ENCODE results near the gene TFB2M. TPM values are rescaled to one million over a fixed set of nuclear protein-coding genes. Genes with fewer than 3 reads are reported as not detected.

Gene TFB2M
- total RNA-seq, 1 experiment from 2014 or later = 27.7 TPM

- Histone ChIP-seq H4K8ac (replicated peaks; ENCODE audit: insufficient read length, low read depth, low read length) (no peak overlapping the region), H2BK20ac (ENCODE audit: low read depth, low read length, poor library complexity, severe bottlenecking) (no peak overlapping the region), H3K9ac (ENCODE audit: extremely low read depth, insufficient read length, low read length) (no peak overlapping the region), H3K9me3 (ENCODE audit: control insufficient read depth, low read depth, low read length) (no peaks in the 10 kb centered on the region), H3K79me2 (ENCODE audit: insufficient read depth, low read length) (no peaks in the 10 kb centered on the region), H4K20me1 (ENCODE audit: control insufficient read depth, insufficient read depth, insufficient read length) (no peaks in the 10 kb centered on the region), H2BK5ac (ENCODE audit: insufficient read length, low read length) (no peak overlapping the region), H2AK5ac (ENCODE audit: insufficient read length, low read length) (no peak overlapping the region), H3K4me2 (ENCODE audit: insufficient read depth, insufficient read length, low read length) (no peak overlapping the region), H2BK12ac (ENCODE audit: insufficient read length, low read depth, low read length) (no peak overlapping the region), H4K91ac (ENCODE audit: insufficient read length, low read depth, low read length) (no peak overlapping the region), H3K79me1 (ENCODE audit: insufficient read depth, low read depth, low read length, poor library complexity, severe bottlenecking) (no peaks in the 10 kb centered on the region), H3T11ph (ENCODE audit: low read length) (no peak overlapping the region), H2AFZ (ENCODE audit: low read length) (no peak overlapping the region), H2BK120ac (ENCODE audit: low read depth, low read length, poor library complexity, severe bottlenecking) (no peak overlapping the region), H3K27ac (ENCODE audit: insufficient read length, low read depth, low read length) (no peak overlapping the region), H3K23me2 (ENCODE audit: insufficient read length, low read depth, low read length, poor library complexity, severe bottlenecking) (no peaks in the 10 kb centered on the region), H3K23ac (ENCODE audit: insufficient read length, low read depth, low read length) (no peak overlapping the region), H3K4ac (ENCODE audit: low read depth, low read length) (no peak overlapping the region), H3K4me1 (ENCODE audit: insufficient read depth, low read length) (no peaks in the 10 kb centered on the region), H3K14ac (ENCODE audit: insufficient read depth, low read length) (no peak overlapping the region), H3K27me3 (ENCODE audit: insufficient read depth, low read length) (no peaks in the 10 kb centered on the region), H4K5ac (ENCODE audit: insufficient read length, low read depth, low read length) (no peak overlapping the region), H3K56ac (ENCODE audit: insufficient read length, low read depth, low read length) (no peak overlapping the region), H2BK15ac (ENCODE audit: low read depth, low read length) (no peak overlapping the region), H3K18ac (ENCODE audit: insufficient read length, low read depth, low read length) (no peak overlapping the region)
- H3K4me1 Mint-ChIP-seq = no peaks in the 10 kb centered on the region
- no peaks in the 10 kb centered on the region for H3K27me3 Mint-ChIP-seq (ENCODE audit: low read depth)
- TF ChIP-seq CTCF (conservative IDR thresholded peaks at IDR 0.05) = no peak
- no peak overlapping the region for H3K4me3 Mint-ChIP-seq
- H3K27ac Mint-ChIP-seq = no peak overlapping the region
- no CpG with 5 or more reads among the region's 3 CpGs for WGBS (ENCODE audit: extremely low coverage, insufficient read length, low lambda C conversion rate)
- DNase-seq = no peak
- peaks cover 3% of the 10 kb centered on the region in 2 experiments for H3K9me3 Mint-ChIP-seq
- H3K36me3 Mint-ChIP-seq (ENCODE audit: insufficient read depth in 1 of 3, low read depth in 3 of 3) = peaks cover 10 to 20% (median 16%) of the 10 kb centered on the region in 3 experiments
Observed at GRCh38 chr1:246595146-246595545, 29.1 kb upstream of the TFB2M start.

All from H9 (cell line).